ENCODE measurements around the gene NFAT5. TPM values are rescaled to one million over a fixed set of nuclear protein-coding genes. Genes with fewer than 3 reads are reported as not detected.
A peak's percentile ranks its signal among the peaks of the same experiment; 100 is the strongest.

NFAT5 gene
- total and polyA plus RNA-seq, 9 of the 15 experiments (the other 6 are each of a cell fraction or from before 2014, with no cell fraction given), result 0.78 to 20.5 (median 12.4) TPM

- TF ChIP-seq REST (IDR thresholded peaks at IDR 0.05; ENCODE audit: borderline replicate concordance) (no peak), REST (CRISPR knock-in tag; IDR thresholded peaks at IDR 0.05; ENCODE audit: low read depth) (no peak), FOSL1 (tag; conservative IDR thresholded peaks at IDR 0.05) (no peak), ZNF79 (CRISPR knock-in tag; IDR thresholded peaks at IDR 0.05; ENCODE audit: low read depth) (no peak), ZNF584 (CRISPR knock-in tag; IDR thresholded peaks at IDR 0.05; ENCODE audit: low read depth) (no peak), AFF1 (IDR thresholded peaks at IDR 0.05; ENCODE audit: low read depth in 1 of 2, partially characterized antibody in 2 of 2) (peak; percentile 20 to 39), TCFL5 (CRISPR knock-in tag; conservative IDR thresholded peaks at IDR 0.05) (no peak), ZNF764 (CRISPR knock-in tag; IDR thresholded peaks at IDR 0.05; ENCODE audit: low read depth) (no peak), SRF (CRISPR knock-in tag; IDR thresholded peaks at IDR 0.05) (no peak), PRMT5 (CRISPR knock-in tag; IDR thresholded peaks at IDR 0.05) (no peak), TSC22D4 (tag; IDR thresholded peaks at IDR 0.05) (no peak), POLR2H (tag; IDR thresholded peaks at IDR 0.05; ENCODE audit: low read depth) (no peak), NBN (IDR thresholded peaks at IDR 0.05; ENCODE audit: low read depth) (peak; percentile 49; the same call in 1 of the 2 replicates), TCF15 (CRISPR knock-in tag; IDR thresholded peaks at IDR 0.05) (no peak), ZNF766 (CRISPR knock-in tag; conservative IDR thresholded peaks at IDR 0.05) (no peak)
These were observed 1.4 kb downstream of the NFAT5 start (continued) for GRCh38 chr16:69566981-69567680.

Data from K562 (cell line).